H9 (cell line): ENCODE data around the gene LRP2BP. TPM values are rescaled to one million over a fixed set of nuclear protein-coding genes. Genes with fewer than 3 reads are reported as not detected.

Experiments used
- DNase-seq: peaks from one replicate; pipeline ENCODE4 v3.0.0-alpha.2; 2017
- H2AFZ ChIP-seq: one replicate; pipeline ENCODE4 v1.6.1; 2013; ENCODE audit warnings: mild to moderate bottlenecking, low read length, control low read depth, moderate library complexity
- H2AK5ac ChIP-seq: 2 replicates; pipeline ENCODE4 v1.6.1; 2013; ENCODE audit warnings: low read length, control low read depth, mixed read lengths; ENCODE audit not compliant: insufficient read length
- H2BK120ac ChIP-seq: one replicate; pipeline ENCODE4 v1.6.1; 2013; ENCODE audit warnings: low read depth, mild to moderate bottlenecking, low read length, control low read depth, inconsistent platforms; ENCODE audit not compliant: poor library complexity, severe bottlenecking
- H2BK12ac ChIP-seq: 2 replicates; pipeline ENCODE4 v1.6.1; 2013; ENCODE audit warnings: low read length, control low read depth, mixed read lengths, low read depth; ENCODE audit not compliant: insufficient read length
- H2BK15ac ChIP-seq: 2 replicates; pipeline ENCODE4 v1.6.1; 2013; ENCODE audit warnings: low read depth, low read length, control low read depth
- H2BK20ac ChIP-seq: one replicate; pipeline ENCODE4 v1.6.1; 2013; ENCODE audit warnings: low read depth, mild to moderate bottlenecking, low read length, control low read depth, inconsistent platforms; ENCODE audit not compliant: poor library complexity, severe bottlenecking
- H2BK5ac ChIP-seq: 2 replicates; pipeline ENCODE4 v1.6.1; 2013; ENCODE audit warnings: low read length, control low read depth, mixed read lengths; ENCODE audit not compliant: insufficient read length
- H3K14ac ChIP-seq: 2 replicates; pipeline ENCODE4 v1.6.1; 2013; ENCODE audit warnings: low read length, control low read depth; ENCODE audit not compliant: insufficient read depth
- H3K18ac ChIP-seq: 2 replicates; pipeline ENCODE4 v1.6.1; 2013; ENCODE audit warnings: low read depth, mild to moderate bottlenecking, mixed read lengths, low read length, control low read depth; ENCODE audit not compliant: insufficient read length
- H3K23ac ChIP-seq: 2 replicates; pipeline ENCODE4 v1.6.1; 2013; ENCODE audit warnings: low read length, control low read depth, mixed read lengths, low read depth; ENCODE audit not compliant: insufficient read length
- H3K23me2 ChIP-seq: 2 replicates; pipeline ENCODE4 v1.6.1; 2013; ENCODE audit warnings: low read depth, mild to moderate bottlenecking, mixed read lengths, low read length, control low read depth; ENCODE audit not compliant: insufficient read length, poor library complexity, severe bottlenecking
- H3K27ac ChIP-seq: 2 replicates; pipeline ENCODE4 v1.5.1; 2013; ENCODE audit warnings: low read length, control low read depth, mixed read lengths, low read depth; ENCODE audit not compliant: insufficient read length
- H3K27me3 ChIP-seq: 2 replicates; pipeline ENCODE4 v1.6.1; 2013; ENCODE audit warnings: low read length, control low read depth, inconsistent platforms; ENCODE audit not compliant: insufficient read depth
- H3K4ac ChIP-seq: 2 replicates; pipeline ENCODE4 v1.6.1; 2013; ENCODE audit warnings: low read depth, mild to moderate bottlenecking, control low read depth, inconsistent platforms, low read length, moderate library complexity
- H3K4me1 ChIP-seq: 2 replicates; pipeline ENCODE4 v1.6.1; 2013; ENCODE audit warnings: low read length, control low read depth, inconsistent platforms; ENCODE audit not compliant: insufficient read depth
- H3K4me2 ChIP-seq: 2 replicates; pipeline ENCODE4 v1.6.1; 2013; ENCODE audit warnings: low read length, control low read depth, mixed read lengths; ENCODE audit not compliant: insufficient read length, insufficient read depth
- H3K56ac ChIP-seq: 2 replicates; pipeline ENCODE4 v1.6.1; 2013; ENCODE audit warnings: low read depth, mild to moderate bottlenecking, mixed read lengths, low read length, control low read depth; ENCODE audit not compliant: insufficient read length
- H3K79me1 ChIP-seq: 2 replicates; pipeline ENCODE4 v1.6.1; 2013; ENCODE audit warnings: low read depth, mild to moderate bottlenecking, moderate library complexity, low read length, control low read depth, inconsistent platforms; ENCODE audit not compliant: insufficient read depth, poor library complexity, severe bottlenecking
- H3K79me2 ChIP-seq: 2 replicates; pipeline ENCODE4 v1.6.1; 2013; ENCODE audit warnings: low read length, control low read depth, inconsistent platforms; ENCODE audit not compliant: insufficient read depth
- H3K9ac ChIP-seq: 2 replicates; pipeline ENCODE4 v1.6.1; 2013; ENCODE audit warnings: low read length, control low read depth, mixed read lengths; ENCODE audit not compliant: insufficient read length; ENCODE audit errors: extremely low read depth
- H3K9me3 ChIP-seq: one replicate; pipeline ENCODE4 v1.6.1; 2013; ENCODE audit warnings: low read depth, low read length, inconsistent platforms; ENCODE audit not compliant: control insufficient read depth
- H3T11ph ChIP-seq: one replicate; pipeline ENCODE4 v1.6.1; 2013; ENCODE audit warnings: mild to moderate bottlenecking, low read length, control low read depth, inconsistent platforms
- H4K20me1 ChIP-seq: one replicate; pipeline ENCODE4 v1.6.1; 2013; ENCODE audit not compliant: control insufficient read depth, insufficient read length, insufficient read depth
- H4K5ac ChIP-seq: 2 replicates; pipeline ENCODE4 v1.6.1; 2013; ENCODE audit warnings: low read depth, mild to moderate bottlenecking, mixed read lengths, low read length, control low read depth; ENCODE audit not compliant: insufficient read length
- H4K8ac ChIP-seq: replicated peaks from 2 replicates; pipeline ENCODE4 v1.6.1; 2013; ENCODE audit warnings: low read length, control low read depth, mixed read lengths, low read depth; ENCODE audit not compliant: insufficient read length
- H4K91ac ChIP-seq: 2 replicates; pipeline ENCODE4 v1.6.1; 2013; ENCODE audit warnings: low read depth, mild to moderate bottlenecking, moderate library complexity, mixed read lengths, low read length, control low read depth; ENCODE audit not compliant: insufficient read length
- H3K27ac Mint-ChIP-seq, 3 experiments: 2 replicates in 2 of 3; 3 replicates in 1 of 3; pipeline ENCODE4 v1.8.0; 2020 to 2021; ENCODE audit warnings: mixed read lengths in 3 of 3, mild to moderate bottlenecking in 1 of 3, moderate library complexity in 1 of 3
- H3K27me3 Mint-ChIP-seq: 2 replicates; pipeline ENCODE4 v1.8.0; 2021; ENCODE audit warnings: low read depth, mild to moderate bottlenecking, moderate library complexity, mixed read lengths
- H3K36me3 Mint-ChIP-seq, 3 experiments: 2 replicates in 2 of 3; 3 replicates in 1 of 3; pipeline ENCODE4 v1.8.0; 2020 to 2021; ENCODE audit warnings: low read depth in 3 of 3, mixed read lengths in 3 of 3; ENCODE audit not compliant: insufficient read depth in 1 of 3
- H3K4me1 Mint-ChIP-seq, 2 experiments: 2 replicates each; pipeline ENCODE4 v1.8.0; 2020; ENCODE audit warnings: mixed read lengths in 2 of 2
- H3K4me3 Mint-ChIP-seq, 2 experiments: 2 replicates in 1 of 2; 3 replicates in 1 of 2; pipeline ENCODE4 v1.8.0; 2020 to 2021; ENCODE audit warnings: mild to moderate bottlenecking in 2 of 2, mixed read lengths in 2 of 2, moderate library complexity in 1 of 2
- H3K9me3 Mint-ChIP-seq, 2 experiments: 2 replicates in 1 of 2; 3 replicates in 1 of 2; pipeline ENCODE4 v1.8.0; 2020; ENCODE audit warnings: mild to moderate bottlenecking in 2 of 2, mixed read lengths in 2 of 2, moderate library complexity in 1 of 2
- CTCF ChIP-seq: fragments of 200-600 bp; sonication (generic); conservative IDR thresholded peaks from 3 replicates; pipeline ENCODE4 v1.8.0; 2021; ENCODE audit warnings: antibody characterized with exemption, mild to moderate bottlenecking
- WGBS: extraction: QIAGEN DNeasy Blood & Tissue Kit; methylation state at CpG from one replicate; pipeline ENCODE4 v1.1.7; 2013; ENCODE audit warnings: missing lambda C conversion rate, low lambda C conversion rate, mixed read lengths; ENCODE audit not compliant: insufficient read length; ENCODE audit errors: extremely low coverage; 5-methylcytosine and 5-hydroxymethylcytosine counted together
- total RNA-seq: library from RNA; stranded (reverse); gene quantifications from 2 replicates; pipeline ENCODE4 v1.2.1, GENCODE V29; 2021

The LRP2BP gene
- total RNA-seq, 1 experiment from 2014 or later = 0.46 TPM

GRCh38 chr4:185361872-185362271 is 33.9 kb downstream of the LRP2BP start:
- no peak for DNase-seq
- WGBS = no CpG with 5 or more reads among the region's 3 CpGs
- Mint-ChIP-seq H3K27me3 (no peaks in the 10 kb centered on the region), H3K36me3 (peaks cover 2 to 38% (median 15%) of the 10 kb centered on the region in 3 experiments; a peak in 5 of 7 replicates), H3K4me1 (peaks cover 3 to 4% of the 10 kb centered on the region in 2 experiments; a peak in 3 of 4 replicates), H3K4me3 (no peak overlapping the region), H3K27ac (peak overlapping the region in 2 of 3 experiments; percentile 54 to 64; a peak in 3 of 7 replicates), H3K9me3 (no peaks in the 10 kb centered on the region)
- Histone ChIP-seq H3K23me2 (no peaks in the 10 kb centered on the region), H2BK120ac (no peak overlapping the region), H4K8ac (no peak overlapping the region), H3K23ac (no peak overlapping the region), H3K18ac (no peak overlapping the region), H4K5ac (no peak overlapping the region), H3K56ac (no peak overlapping the region), H3K79me2 (no peaks in the 10 kb centered on the region), H3K27me3 (no peaks in the 10 kb centered on the region), H3K14ac (no peak overlapping the region), H2BK15ac (no peak overlapping the region), H4K91ac (no peak overlapping the region), H4K20me1 (no peaks in the 10 kb centered on the region), H3K4me2 (no peak overlapping the region), H3K79me1 (no peaks in the 10 kb centered on the region), H3K9me3 (no peaks in the 10 kb centered on the region), H2AK5ac (no peak overlapping the region), H3K9ac (no peak overlapping the region), H3K4me1 (no peaks in the 10 kb centered on the region), H3T11ph (no peak overlapping the region), H2AFZ (no peak overlapping the region), H2BK20ac (no peak overlapping the region), H3K4ac (no peak overlapping the region), H2BK5ac (no peak overlapping the region), H2BK12ac (no peak overlapping the region), H3K27ac (no peak overlapping the region)
- TF ChIP-seq CTCF = no peak
